AG08395 (cell line): ENCODE data around the gene PCGF2.
"Not testable (repeated sequence)": the region's sequence is repeated elsewhere in the genome, so short reads cannot be mapped to it uniquely, and the experiment has no call there.

Experiments
- DNase-seq: peaks from one replicate; pipeline ENCODE4 v3.0.0; 2012; ENCODE audit warnings: mixed read lengths, low spot score

Gene PCGF2

GRCh38 chr17:38748149-38748891, at the start of gene PCGF2:
PCGF2 (minus strand) TSS chr17:38748336; CDS start chr17:38740402, 7,934 bp downstream.
- DNase-seq = peak; percentile 82

GRCh38 chr17:38797828-38798227, 49.7 kb upstream of the PCGF2 start:
- no peak for DNase-seq

- DNase-seq = peak; percentile 14
Measured at GRCh38 chr17:38797158-38797490, 49.0 kb upstream of the PCGF2 start.

DNA sequence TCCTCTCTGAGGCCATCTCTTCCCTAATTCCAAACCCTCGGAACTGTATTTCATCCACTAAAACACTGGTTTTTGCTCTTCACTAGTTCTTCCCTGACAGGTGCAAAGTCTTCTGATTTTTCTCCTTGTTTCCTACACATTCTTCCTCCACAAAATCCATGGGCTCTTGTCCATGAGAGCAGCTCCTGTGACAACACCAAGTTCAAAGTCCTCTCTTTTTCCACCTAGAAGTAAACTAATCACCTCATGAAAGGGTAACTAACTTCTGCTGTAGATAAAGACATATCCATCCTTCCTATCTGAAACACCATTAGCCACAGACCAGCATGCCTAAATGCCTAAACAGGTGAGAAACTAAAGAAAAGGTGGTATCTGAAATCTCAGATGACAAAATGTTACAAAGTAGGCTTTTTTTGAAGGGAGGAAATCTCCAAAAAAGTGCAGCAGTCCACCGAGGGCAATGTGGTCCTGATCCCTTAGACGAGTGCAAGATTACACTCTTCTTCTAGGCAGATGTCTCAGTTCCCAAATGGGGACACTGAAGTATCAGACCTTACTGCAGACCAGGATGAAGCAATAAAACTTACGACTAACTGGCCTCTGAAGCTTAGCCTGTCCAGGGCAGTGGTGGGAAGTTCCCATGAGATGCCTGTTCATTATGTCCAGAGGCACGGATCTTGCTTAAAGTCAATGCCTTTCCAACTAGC, 48.5 kb upstream of the PCGF2 start:
- DNase-seq = no peak

DNA sequence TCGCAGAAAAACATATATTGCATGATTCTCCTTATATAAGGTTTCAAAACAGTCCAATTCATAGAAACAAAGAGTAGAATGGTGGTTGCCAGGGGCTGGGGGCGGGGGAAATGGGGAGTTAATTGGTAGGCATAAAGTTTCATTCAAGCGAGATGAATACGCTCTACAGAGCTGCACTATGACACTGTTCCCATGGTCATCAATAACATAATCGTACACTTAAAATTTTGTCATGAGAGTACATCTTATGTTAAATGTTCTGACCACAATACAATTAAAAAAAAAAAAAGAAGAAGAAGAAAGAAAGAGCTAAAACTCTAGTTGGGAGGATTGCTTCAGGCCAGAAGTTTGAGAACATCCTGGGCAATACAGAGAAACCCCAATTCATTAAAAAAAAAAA, 46.1 kb upstream of the PCGF2 start:
- no peak for DNase-seq

DNA sequence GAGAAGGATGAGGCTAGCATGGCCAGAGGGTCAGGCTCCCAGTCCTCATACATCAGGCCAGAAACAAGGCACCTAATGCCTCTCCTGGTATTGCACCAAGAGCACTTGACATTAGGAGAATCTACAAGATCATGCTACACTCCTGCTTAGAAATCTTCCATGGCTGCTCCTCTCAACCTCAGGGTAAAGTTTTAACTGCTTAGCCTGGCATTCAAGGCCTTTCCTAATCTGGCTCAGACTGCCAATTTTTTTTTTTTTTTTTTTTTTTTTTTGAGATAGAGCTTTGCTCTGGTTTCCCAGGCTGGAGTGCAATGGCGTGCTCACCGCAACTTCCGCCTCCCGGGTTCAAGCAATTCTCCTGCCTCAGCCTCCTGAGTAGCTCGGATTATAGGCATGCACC, 43.0 kb upstream of the PCGF2 start:
- no peak for DNase-seq

DNA sequence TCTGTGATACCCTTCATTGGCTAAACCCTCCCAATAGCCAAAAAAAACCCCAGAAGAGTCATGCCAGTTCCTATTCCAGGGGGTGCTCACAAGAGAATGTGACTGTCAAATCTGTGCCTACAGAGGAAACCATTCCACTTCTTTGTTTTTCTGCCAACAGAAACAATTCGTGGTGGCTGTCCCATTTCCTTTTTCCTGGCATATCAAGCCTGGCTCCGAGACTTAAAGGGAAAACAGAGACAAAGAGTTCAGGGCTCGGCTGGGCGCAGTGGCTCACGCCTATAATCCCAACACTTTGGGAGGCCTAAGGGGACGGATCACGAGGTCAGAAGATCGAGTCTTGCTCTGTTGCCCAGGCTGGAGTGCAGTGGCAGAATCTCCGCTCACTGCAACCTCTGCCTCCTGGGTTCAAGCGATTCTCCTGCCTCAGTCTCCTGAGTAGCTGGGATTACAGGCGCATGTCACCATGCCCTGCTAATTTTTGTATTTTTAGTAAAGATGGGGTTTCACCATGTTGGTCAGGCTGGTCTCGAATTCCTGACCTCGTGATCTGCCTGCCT, 42.1 kb upstream of the PCGF2 start:
- DNase-seq = not testable (repeated sequence)

DNA sequence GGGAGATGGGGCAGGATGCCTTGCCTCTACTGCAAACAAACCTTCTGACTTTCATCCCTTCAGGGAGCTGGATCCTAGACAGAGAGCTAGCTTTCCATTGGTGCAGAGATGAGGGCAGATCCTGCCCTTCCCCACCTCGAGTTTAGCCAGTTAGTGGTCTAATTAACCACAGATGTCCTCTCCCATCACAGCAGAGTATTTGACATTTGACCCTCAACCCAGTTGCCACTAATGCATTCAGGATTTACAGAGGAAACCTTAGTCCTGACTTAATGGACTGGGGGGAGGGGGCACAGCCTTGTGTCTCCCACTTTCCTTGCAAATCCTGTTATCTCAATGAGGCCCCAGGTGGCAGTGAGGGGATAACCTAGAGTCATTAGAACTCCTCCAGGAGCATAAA, 41.0 kb upstream of the PCGF2 start:
- peak; percentile 34 for DNase-seq

DNA sequence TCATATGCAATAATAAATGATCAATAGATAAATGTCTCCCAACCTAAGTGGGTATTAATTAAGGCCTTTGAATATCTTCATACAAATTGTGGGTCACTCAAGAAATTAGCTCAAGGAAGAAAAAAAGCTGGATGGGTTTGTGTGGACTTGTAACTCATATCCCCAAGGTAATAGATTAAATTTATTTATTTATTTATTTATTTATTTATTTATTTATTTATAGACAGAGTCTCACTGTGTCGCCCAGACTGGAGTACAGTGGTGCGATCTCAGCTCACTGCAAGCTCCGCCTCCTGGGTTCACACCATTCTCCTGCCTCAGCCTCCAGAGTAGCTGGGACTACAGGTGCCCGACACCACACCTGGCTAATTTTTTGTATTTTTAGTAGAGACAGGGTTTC, 39.9 kb upstream of the PCGF2 start:
- DNase-seq = not testable (repeated sequence)

DNA sequence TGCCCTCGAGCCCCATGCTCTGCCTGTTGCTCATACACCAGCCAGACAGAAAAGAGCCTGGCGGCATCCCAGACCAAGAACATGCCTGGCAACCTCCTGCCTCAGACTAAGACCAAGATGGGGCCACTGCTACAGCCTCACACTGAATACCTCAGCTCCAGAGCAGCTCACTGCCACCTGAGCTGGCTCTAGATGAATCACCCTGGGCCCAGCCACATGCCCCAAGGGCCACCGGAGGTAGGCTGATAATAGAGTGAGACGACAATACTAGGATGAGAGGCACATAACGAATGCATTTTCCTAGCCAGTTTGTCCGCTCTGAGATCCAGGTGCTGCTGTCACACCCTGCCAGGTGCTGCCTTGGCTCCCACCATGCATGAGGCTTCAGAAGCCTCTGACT, 38.2 kb upstream of the PCGF2 start:
- no peak for DNase-seq

DNA sequence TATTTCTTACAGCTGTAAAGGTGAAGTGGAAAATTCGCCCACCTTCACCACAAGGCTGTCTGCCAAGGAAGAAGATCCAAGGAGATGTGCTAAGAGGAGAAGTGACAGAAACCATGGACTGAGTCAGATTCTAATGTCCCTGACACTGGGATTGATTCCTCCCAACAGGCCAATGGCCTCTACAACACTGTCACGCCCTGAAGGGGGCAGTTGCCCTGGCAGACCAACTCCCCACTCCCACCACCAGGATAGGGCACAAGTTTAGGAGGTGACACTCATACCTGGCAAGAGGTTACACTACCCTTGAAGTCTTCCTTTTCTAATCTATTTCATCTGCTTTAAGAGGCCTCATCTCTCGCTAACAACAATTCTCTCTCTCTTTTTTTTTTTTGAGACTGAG, 35.1 kb upstream of the PCGF2 start:
- no peak for DNase-seq

DNA sequence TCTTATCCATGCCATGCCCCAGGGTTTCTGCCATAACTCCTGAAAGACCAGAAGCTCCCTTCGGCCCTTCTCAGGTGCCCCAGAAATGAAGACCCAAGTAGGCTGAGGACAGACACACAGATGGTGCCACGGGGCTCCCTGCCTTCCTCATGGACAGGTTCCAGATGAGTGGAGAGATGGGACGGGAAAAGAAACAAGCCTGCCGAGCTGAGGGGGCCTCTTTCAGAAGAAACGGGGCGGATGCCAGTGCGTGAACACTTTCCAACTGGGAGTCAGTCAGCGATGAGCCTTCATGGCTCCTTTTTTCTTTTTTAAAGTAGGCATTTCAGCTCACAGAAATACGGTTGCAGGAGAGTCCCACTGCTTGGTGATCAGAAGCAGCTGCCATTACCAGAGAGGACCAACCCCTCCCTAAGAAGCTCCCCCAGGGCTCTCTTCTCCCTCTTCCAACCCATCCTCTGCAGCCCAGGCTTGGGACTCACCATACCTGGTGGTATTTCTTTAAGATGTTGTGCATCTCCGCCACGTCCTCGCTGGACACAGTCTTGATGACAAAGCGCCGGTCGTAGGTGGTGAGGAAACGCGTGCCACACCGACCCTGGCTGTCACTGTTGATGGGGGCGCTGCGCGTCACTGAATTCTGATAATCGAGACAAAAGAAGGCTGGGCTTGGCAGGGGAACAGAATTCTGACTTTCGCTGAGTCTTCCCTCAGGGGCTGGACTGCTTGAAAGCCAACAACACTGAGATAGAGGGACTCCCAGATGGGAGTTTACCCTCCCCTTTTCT, 32.0 kb upstream of the PCGF2 start:
- no peak for DNase-seq

DNA sequence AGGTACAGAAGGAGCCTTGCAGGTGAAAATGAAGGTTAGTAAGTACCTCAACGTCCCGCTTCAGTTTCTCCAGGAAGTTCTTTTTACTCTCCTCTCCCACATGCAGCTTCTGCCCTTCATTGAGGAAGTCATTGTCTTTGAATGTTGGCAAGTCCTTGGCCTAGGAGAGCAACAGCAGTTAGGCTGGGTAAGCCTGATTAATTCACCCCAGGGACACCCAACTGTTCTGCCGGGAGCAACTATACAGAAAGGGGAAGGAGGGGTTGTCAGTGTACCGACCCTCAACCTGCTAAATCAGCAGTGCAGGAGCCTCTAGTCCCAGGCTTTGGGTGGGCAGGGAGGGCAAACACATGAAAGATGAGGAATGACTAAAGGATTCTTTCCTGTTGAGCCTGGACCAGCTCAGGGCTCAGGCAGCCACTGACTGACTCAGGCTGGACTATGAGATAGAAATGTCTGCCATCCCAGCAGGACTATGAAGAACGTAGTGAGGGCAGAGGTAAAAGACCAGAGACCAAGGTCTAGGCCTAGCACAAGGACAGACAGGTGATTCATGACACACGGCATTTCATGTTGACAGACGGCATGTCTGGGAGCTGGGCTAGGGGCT, 29.6 kb upstream of the PCGF2 start:
- peak; percentile 28 for DNase-seq

DNA sequence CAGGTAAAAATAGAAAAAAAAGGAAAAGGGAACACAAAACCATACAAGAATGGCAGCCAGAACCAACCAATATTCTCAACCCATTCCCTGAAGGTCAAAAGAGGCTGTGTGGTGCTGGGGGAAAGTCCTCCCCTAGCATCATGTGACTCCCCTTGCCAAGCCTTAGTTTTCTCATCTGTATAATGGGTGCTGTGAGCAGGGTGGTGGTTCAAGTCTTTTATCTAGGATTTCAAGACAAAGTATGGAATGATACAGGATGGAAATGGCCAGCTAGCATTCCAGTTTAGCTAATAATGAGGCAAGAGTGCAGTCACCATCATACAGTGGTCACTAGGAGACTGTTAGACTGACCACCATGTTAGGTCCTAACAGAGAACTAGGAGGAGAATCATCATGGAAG, 25.1 kb upstream of the PCGF2 start:
- no peak for DNase-seq

DNA sequence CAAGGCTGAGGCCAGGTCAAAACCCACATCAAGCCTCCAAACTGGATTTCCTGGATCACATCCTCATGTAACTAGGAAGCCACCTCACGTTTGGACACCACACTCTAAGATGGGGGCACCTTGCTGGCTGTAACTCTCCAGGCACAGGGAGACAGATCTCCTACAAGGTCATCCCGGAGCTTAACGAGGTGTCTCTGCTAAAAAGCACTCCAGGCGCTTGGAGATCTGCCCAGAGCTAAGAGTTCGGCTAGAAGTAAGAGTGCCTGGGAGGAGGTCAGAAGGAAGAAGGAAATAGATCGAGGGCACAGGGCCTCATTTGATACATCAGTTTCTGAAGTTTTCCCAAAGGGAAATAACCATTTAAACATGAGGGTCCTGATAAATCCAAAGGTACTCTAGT, 20.3 kb upstream of the PCGF2 start:
- no peak for DNase-seq

DNA sequence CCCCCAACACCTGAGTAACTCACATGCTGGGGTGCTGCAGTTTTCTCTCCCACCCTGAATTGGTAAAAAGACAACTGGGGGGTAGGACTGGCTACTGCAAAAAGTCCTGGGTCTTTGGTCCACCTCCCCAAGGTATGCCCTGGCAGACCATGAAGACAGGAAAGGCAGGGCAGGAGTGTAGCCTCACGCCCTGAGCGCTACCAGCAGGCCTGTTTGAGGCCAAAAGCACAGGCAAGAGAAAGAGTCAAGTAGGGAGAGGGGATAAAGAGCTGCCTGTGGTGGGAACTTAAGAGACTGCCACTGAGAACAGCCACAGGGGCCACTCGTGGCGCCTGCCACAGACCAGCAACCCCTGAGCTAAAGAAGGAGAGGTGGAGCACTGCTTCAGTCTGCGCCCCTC, 18.2 kb upstream of the PCGF2 start:
- DNase-seq = no peak

GRCh38 chr17:38762231-38762630, 14.1 kb upstream of the PCGF2 start:
- no peak for DNase-seq

DNA sequence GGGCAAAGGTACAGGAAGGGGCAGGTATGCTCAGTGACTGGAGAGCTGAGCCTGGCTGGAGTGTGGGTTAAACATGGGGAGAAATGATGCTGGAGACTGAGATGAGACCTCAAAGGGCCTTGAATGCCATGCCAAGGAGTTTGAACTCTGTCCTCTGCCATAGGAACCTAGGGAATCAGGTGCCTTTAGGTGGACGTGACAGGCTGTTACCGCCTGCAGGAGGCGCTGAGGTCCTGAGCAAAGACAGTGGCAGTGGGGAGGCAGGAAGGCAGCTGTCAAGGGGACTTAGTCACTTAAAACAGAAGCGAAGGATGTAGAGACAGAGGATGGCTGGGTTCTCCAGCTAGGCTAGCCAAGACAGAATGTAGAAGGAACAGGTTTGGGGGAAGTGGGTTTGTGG, 13.5 kb upstream of the PCGF2 start:
- peak; percentile 27 for DNase-seq

- no peak for DNase-seq
Measured at GRCh38 chr17:38753071-38753506, 5.0 kb upstream of the PCGF2 start.

- peak; percentile 99 for DNase-seq
Measured at GRCh38 chr17:38752308-38753070, 4.4 kb upstream of the PCGF2 start, which contains the start of gene PSMB3. PSMB3 (plus strand) TSS chr17:38752741; CDS start chr17:38752827, 86 bp downstream.

GRCh38 chr17:38751808-38752307, 3.7 kb upstream of the PCGF2 start:
- DNase-seq = peak; percentile 84
